Measurements from ENCODE around the gene AP2A2.

The AP2A2 gene

DNA sequence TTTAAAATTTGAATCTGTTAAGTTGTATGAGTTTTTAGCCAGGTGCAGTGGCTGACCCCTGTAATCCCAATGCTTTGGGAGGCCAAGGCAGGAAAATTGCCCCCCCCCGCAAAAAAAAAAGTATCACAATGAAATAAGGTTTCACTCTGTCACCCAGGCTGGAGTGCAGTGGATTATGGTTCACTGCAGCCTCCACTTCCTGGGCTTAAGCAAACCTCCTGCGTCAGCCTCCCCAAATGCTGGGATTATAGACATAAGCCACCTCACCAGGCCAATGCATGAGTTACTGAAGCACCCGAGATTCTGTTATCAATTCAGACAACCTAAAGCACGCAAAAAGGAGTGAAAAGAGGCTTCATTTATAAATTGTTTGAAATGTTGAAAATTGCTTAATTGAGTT, 12.6 kb upstream of the AP2A2 start:
- H3K9me3 ChIP-seq (ENCODE audit: control extremely low read depth in 1 of 5, control insufficient read depth in 4 of 5, insufficient read depth in 2 of 5, low read depth in 1 of 5, low read length in 4 of 5): no peaks in the 10 kb centered on the region
- 100% methylated on average over 3 of the region's 4 CpGs for WGBS (ENCODE audit: insufficient coverage)
- H3K4me1 ChIP-seq (ENCODE audit: control extremely low read depth in 1 of 4, control insufficient read depth in 4 of 4, insufficient read depth in 4 of 4, low read length in 3 of 4): peaks cover 0 to 23% (median 19%) of the 10 kb centered on the region in 4 experiments
- peaks cover 0 to 9% (median 2%) of the 10 kb centered on the region in 4 experiments for H3K36me3 ChIP-seq (ENCODE audit: control insufficient read depth in 4 of 4, insufficient read depth in 4 of 4, low read length in 3 of 4)
- H3K27ac ChIP-seq (ENCODE audit: insufficient read depth in 1 of 2, low read depth in 1 of 2, low read length in 2 of 2, poor library complexity in 1 of 2, severe bottlenecking in 2 of 2): no peak overlapping the region
- H3K27me3 ChIP-seq (replicated peaks in 2 of 5; ENCODE audit: control insufficient read depth in 4 of 5, insufficient read depth in 5 of 5, low read length in 4 of 5): no peaks in the 10 kb centered on the region
- no peak overlapping the region for H3K4me3 ChIP-seq (ENCODE audit: control insufficient read depth in 1 of 7, extremely low read depth in 1 of 7, insufficient read depth in 4 of 7, low read depth in 2 of 7, low read length in 6 of 7)
- ChIA-PET POLR2A (no interaction called here), CTCF (interaction anchor here (2.0 kb wide), 1 partner anchor 12 kb away, joined by 9 read pairs; the partner anchor contains the start of gene AP2A2)
- no peak for DNase-seq

DNA sequence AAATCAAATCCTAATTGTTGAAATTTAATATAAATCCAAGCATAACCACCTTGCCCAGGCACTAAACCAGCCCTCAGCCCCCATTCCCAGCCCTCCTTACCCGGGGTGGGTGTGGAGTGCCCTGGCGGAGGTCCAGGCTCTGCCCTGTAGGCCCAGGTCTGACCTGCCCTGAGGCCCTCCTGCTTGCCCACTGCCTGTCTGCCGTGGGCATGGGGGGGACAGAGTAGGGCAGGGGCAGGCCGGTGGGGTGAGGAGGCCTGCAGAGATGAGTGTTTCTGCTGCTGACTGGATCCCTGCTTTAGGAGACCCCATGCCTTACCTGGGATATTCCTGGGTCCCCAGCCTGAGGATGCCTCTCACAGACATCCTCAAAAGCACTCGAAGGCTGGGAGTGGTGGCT, 11.5 kb upstream of the AP2A2 start:
- Histone ChIP-seq H3K9me3 (ENCODE audit: control extremely low read depth in 1 of 5, control insufficient read depth in 4 of 5, insufficient read depth in 2 of 5, low read depth in 1 of 5, low read length in 4 of 5) (no peaks in the 10 kb centered on the region), H3K4me3 (ENCODE audit: control insufficient read depth in 1 of 7, extremely low read depth in 1 of 7, insufficient read depth in 4 of 7, low read depth in 2 of 7, low read length in 6 of 7) (no peak overlapping the region), H3K27me3 (replicated peaks in 2 of 5; ENCODE audit: control insufficient read depth in 4 of 5, insufficient read depth in 5 of 5, low read length in 4 of 5) (no peaks in the 10 kb centered on the region), H3K27ac (ENCODE audit: insufficient read depth in 1 of 2, low read depth in 1 of 2, low read length in 2 of 2, poor library complexity in 1 of 2, severe bottlenecking in 2 of 2) (no peak overlapping the region), H3K36me3 (ENCODE audit: control insufficient read depth in 4 of 4, insufficient read depth in 4 of 4, low read length in 3 of 4) (no peaks in the 10 kb centered on the region), H3K4me1 (ENCODE audit: control extremely low read depth in 1 of 4, control insufficient read depth in 4 of 4, insufficient read depth in 4 of 4, low read length in 3 of 4) (peaks cover 0 to 23% (median 19%) of the 10 kb centered on the region in 4 experiments)
- WGBS (ENCODE audit: insufficient coverage): 100% methylated on average over 4 of the region's 5 CpGs
- DNase-seq: no peak
- ChIA-PET CTCF (no interaction called here), POLR2A (no interaction called here)

- no peak overlapping the region for H3K27ac ChIP-seq (ENCODE audit: insufficient read depth in 1 of 2, low read depth in 1 of 2, low read length in 2 of 2, poor library complexity in 1 of 2, severe bottlenecking in 2 of 2)
- no peaks in the 10 kb centered on the region for H3K9me3 ChIP-seq (ENCODE audit: control extremely low read depth in 1 of 5, control insufficient read depth in 4 of 5, insufficient read depth in 2 of 5, low read depth in 1 of 5, low read length in 4 of 5)
- CTCF ChIA-PET: interaction anchor here (0.6 to 1.1 kb wide), 4 partner anchors 9 to 28 kb away, joined by 3 to 5 read pairs (median 4); no protein-coding TSS in a partner anchor
- no peak overlapping the region for H3K4me3 ChIP-seq (ENCODE audit: control insufficient read depth in 1 of 7, extremely low read depth in 1 of 7, insufficient read depth in 4 of 7, low read depth in 2 of 7, low read length in 6 of 7)
- POLR2A ChIA-PET: no interaction called here
- over 99% methylated on average over 15 of the region's 21 CpGs for WGBS (ENCODE audit: insufficient coverage)
- H3K36me3 ChIP-seq (ENCODE audit: control insufficient read depth in 4 of 4, insufficient read depth in 4 of 4, low read length in 3 of 4): no peaks in the 10 kb centered on the region
- H3K4me1 ChIP-seq (ENCODE audit: control extremely low read depth in 1 of 4, control insufficient read depth in 4 of 4, insufficient read depth in 4 of 4, low read length in 3 of 4): peaks cover 0 to 16% (median 13%) of the 10 kb centered on the region in 4 experiments
- no peaks in the 10 kb centered on the region for H3K27me3 ChIP-seq (replicated peaks in 2 of 5; ENCODE audit: control insufficient read depth in 4 of 5, insufficient read depth in 5 of 5, low read length in 4 of 5)
- peak in 1 of 3 donors; percentile 57 for DNase-seq
These were observed 10.7 kb upstream of the AP2A2 start for GRCh38 chr11:914747-915501.

DNA sequence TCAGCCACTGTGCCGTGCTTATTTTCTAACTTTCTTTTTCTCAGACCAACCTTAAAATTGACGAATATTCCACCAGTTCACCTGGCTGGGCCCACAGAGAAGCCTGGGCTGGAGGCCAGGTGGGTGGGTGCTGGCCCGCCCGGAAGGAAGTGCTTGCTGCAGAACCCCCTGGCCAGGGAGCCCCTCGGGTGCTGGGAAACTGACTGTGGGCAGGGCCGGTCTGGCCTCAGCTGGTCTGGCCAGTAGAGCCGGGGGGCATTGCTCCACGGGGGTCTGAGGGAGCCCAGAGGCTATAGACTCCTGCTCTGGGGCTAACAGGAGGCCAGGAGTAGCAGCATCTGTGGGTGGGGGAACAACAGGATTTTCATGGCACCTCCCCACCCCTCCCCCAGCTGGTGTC, 8.2 kb upstream of the AP2A2 start:
- Histone ChIP-seq H3K4me3 (ENCODE audit: control insufficient read depth in 1 of 7, extremely low read depth in 1 of 7, insufficient read depth in 4 of 7, low read depth in 2 of 7, low read length in 6 of 7) (no peak overlapping the region), H3K4me1 (ENCODE audit: control extremely low read depth in 1 of 4, control insufficient read depth in 4 of 4, insufficient read depth in 4 of 4, low read length in 3 of 4) (no peaks in the 10 kb centered on the region), H3K36me3 (ENCODE audit: control insufficient read depth in 4 of 4, insufficient read depth in 4 of 4, low read length in 3 of 4) (no peaks in the 10 kb centered on the region), H3K27me3 (replicated peaks in 2 of 5; ENCODE audit: control insufficient read depth in 4 of 5, insufficient read depth in 5 of 5, low read length in 4 of 5) (no peaks in the 10 kb centered on the region), H3K27ac (ENCODE audit: insufficient read depth in 1 of 2, low read depth in 1 of 2, low read length in 2 of 2, poor library complexity in 1 of 2, severe bottlenecking in 2 of 2) (no peak overlapping the region), H3K9me3 (ENCODE audit: control extremely low read depth in 1 of 5, control insufficient read depth in 4 of 5, insufficient read depth in 2 of 5, low read depth in 1 of 5, low read length in 4 of 5) (no peaks in the 10 kb centered on the region)
- ChIA-PET POLR2A (no interaction called here), CTCF (no interaction called here)
- 96% methylated on average over 7 of the region's 8 CpGs for WGBS (ENCODE audit: insufficient coverage)
- DNase-seq: no peak

- no peak for DNase-seq
- Histone ChIP-seq H3K4me1 (ENCODE audit: control extremely low read depth in 1 of 4, control insufficient read depth in 4 of 4, insufficient read depth in 4 of 4, low read length in 3 of 4) (peaks cover 4 to 16% (median 12%) of the 10 kb centered on the region in 4 experiments), H3K27me3 (replicated peaks in 2 of 5; ENCODE audit: control insufficient read depth in 4 of 5, insufficient read depth in 5 of 5, low read length in 4 of 5) (no peaks in the 10 kb centered on the region), H3K9me3 (ENCODE audit: control extremely low read depth in 1 of 5, control insufficient read depth in 4 of 5, insufficient read depth in 2 of 5, low read depth in 1 of 5, low read length in 4 of 5) (no peaks in the 10 kb centered on the region), H3K36me3 (ENCODE audit: control insufficient read depth in 4 of 4, insufficient read depth in 4 of 4, low read length in 3 of 4) (no peaks in the 10 kb centered on the region), H3K27ac (ENCODE audit: insufficient read depth in 1 of 2, low read depth in 1 of 2, low read length in 2 of 2, poor library complexity in 1 of 2, severe bottlenecking in 2 of 2) (no peak overlapping the region), H3K4me3 (ENCODE audit: control insufficient read depth in 1 of 7, extremely low read depth in 1 of 7, insufficient read depth in 4 of 7, low read depth in 2 of 7, low read length in 6 of 7) (no peak overlapping the region)
- 93% methylated on average over 12 of the region's 15 CpGs for WGBS (ENCODE audit: insufficient coverage)
- CTCF ChIA-PET: interaction anchor here (0.9 to 1.3 kb wide), 6 partner anchors 11 to 71 kb away, joined by 3 to 4 read pairs (median 3); no protein-coding TSS in a partner anchor
- POLR2A ChIA-PET: interaction anchor here (0.6 kb wide), 1 partner anchor 11 kb away, joined by 3 read pairs; the partner anchor contains the start of gene CHID1
These were observed 3.6 kb upstream of the AP2A2 start for GRCh38 chr11:921921-922678.

GRCh38 chr11:923691-924405, 1.8 kb upstream of the AP2A2 start:
- DNase-seq: no peak
- Histone ChIP-seq H3K4me1 (ENCODE audit: control extremely low read depth in 1 of 4, control insufficient read depth in 4 of 4, insufficient read depth in 4 of 4, low read length in 3 of 4) (peaks cover 8 to 32% (median 26%) of the 10 kb centered on the region in 4 experiments), H3K27ac (ENCODE audit: insufficient read depth in 1 of 2, low read depth in 1 of 2, low read length in 2 of 2, poor library complexity in 1 of 2, severe bottlenecking in 2 of 2) (no peak overlapping the region), H3K36me3 (ENCODE audit: control insufficient read depth in 4 of 4, insufficient read depth in 4 of 4, low read length in 3 of 4) (peaks cover 0 to 5% (median 0%) of the 10 kb centered on the region in 4 experiments), H3K4me3 (ENCODE audit: control insufficient read depth in 1 of 7, extremely low read depth in 1 of 7, insufficient read depth in 4 of 7, low read depth in 2 of 7, low read length in 6 of 7) (no peak overlapping the region), H3K27me3 (replicated peaks in 2 of 5; ENCODE audit: control insufficient read depth in 4 of 5, insufficient read depth in 5 of 5, low read length in 4 of 5) (no peaks in the 10 kb centered on the region), H3K9me3 (ENCODE audit: control extremely low read depth in 1 of 5, control insufficient read depth in 4 of 5, insufficient read depth in 2 of 5, low read depth in 1 of 5, low read length in 4 of 5) (no peaks in the 10 kb centered on the region)
- ChIA-PET CTCF (interaction anchor here (1.1 to 2.0 kb wide), 7 partner anchors 9 to 79 kb away, joined by 3 to 9 read pairs (median 4); no protein-coding TSS in a partner anchor), POLR2A (interaction anchor here (0.6 kb wide), 1 partner anchor 93 kb away, joined by 3 read pairs; no protein-coding TSS in a partner anchor)
- 98% methylated on average over 18 of the region's 19 CpGs for WGBS (ENCODE audit: insufficient coverage)

All from common myeloid progenitor, CD34-positive (primary cell).